Measurements from ENCODE around the gene GPD2. TPM values are rescaled to one million over a fixed set of nuclear protein-coding genes. Genes with fewer than 3 reads are reported as not detected.

GPD2 gene
- total and polyA plus RNA-seq, 2 of the 13 experiments (the other 11 are each of a cell fraction or from before 2014, with no cell fraction given): not detected

DNA sequence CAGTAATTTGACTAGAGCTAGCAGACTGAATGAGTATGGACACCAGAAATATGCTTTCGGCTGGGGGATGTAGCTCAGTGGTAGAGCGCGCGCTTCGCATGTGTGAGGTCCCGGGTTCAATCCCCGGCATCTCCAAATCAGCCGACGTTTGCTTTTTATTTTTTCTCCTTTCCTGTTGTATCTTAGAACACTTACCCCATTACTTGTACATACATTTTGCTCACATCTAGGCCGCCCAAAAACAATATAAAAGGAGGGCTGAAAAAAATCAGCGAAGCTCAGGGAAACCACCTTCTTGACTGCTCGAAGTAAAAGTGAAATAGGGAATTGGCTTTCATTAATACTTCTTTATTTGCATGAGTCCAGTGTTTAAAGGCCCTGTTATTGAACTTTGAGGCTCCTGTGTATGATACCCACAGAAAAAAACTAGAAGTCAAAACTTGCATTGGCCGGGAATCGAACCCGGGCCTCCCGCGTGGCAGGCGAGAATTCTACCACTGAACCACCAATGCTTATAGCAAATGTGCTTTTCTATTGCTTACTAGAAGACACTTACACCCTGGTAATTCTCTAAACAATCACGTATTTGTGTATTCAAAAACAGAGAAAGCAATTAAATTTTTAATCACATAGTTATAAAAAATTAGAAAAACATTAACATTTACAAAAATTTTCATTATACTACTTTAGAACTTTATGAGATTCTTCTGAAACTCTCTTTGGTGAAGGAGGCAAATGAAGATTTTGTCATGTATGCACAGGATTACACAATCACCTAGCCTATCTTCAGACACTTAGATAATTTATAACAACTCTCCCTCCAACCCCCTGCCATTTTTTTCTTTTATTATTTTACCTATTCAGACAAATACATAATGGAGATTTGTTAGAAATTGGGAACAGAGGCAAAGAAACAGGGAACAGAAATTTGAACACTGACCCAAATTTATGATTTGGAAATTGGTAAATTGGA is 35.2 kb upstream of the GPD2 start (continued):
- TF ChIP-seq ZBED4 (CRISPR knock-in tag; IDR thresholded peaks at IDR 0.05; ENCODE audit: borderline replicate concordance): no peak
- TF ChIP-seq LCORL (IDR thresholded peaks at IDR 0.05): no peak
- no peak for TF ChIP-seq LCORL (CRISPR knock-in tag; IDR thresholded peaks at IDR 0.05)
- no peak for TF ChIP-seq ADNP (CRISPR knock-in tag; IDR thresholded peaks at IDR 0.05)
- TF ChIP-seq ELF3 (CRISPR knock-in tag; IDR thresholded peaks at IDR 0.05): peak; percentile 21; the same call in 1 of the 2 replicates
- TF ChIP-seq ZNF451 (CRISPR knock-in tag; IDR thresholded peaks at IDR 0.05): no peak
- TF ChIP-seq TCF12 (IDR thresholded peaks at IDR 0.05): no peak
- no peak for TF ChIP-seq TCF12 (CRISPR knock-in tag; IDR thresholded peaks at IDR 0.05)
- no peak for TF ChIP-seq MNT (IDR thresholded peaks at IDR 0.05)
- no peak for TF ChIP-seq ZNF660 (CRISPR knock-in tag; IDR thresholded peaks at IDR 0.05; ENCODE audit: borderline replicate concordance, low read depth)
- TF ChIP-seq ZNF12 (CRISPR knock-in tag; IDR thresholded peaks at IDR 0.05): no peak; the same call in 1 of the 2 replicates
- TF ChIP-seq NFAT5 (CRISPR knock-in tag; IDR thresholded peaks at IDR 0.05): no peak
- TF ChIP-seq, protein P1, sequence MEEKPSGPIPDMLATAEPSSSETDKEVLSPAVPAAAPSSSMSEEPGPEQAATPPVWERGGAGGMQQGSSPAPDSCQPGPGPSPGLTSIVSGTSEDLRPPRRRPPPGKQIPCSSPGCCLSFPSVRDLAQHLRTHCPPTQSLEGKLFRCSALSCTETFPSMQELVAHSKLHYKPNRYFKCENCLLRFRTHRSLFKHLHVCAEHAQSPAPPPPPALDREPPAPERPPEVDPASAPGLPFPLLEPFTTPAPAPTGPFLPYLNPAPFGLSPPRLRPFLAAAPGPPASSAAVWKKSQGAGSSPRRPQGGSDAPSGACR (CRISPR knock-in tag; IDR thresholded peaks at IDR 0.05): no peak; the same call in 1 of the 2 replicates
